ENCODE results near the gene PIEZO2.

GRCh38 chr18:10939822-10940221, 209.5 kb downstream of the PIEZO2 start:
- TF ChIP-seq CTCF (IDR thresholded peaks at IDR 0.05; ENCODE audit: poor library complexity) (no peak), EZH2 (IDR thresholded peaks at IDR 0.05; ENCODE audit: borderline replicate concordance) (no peak)

Measured in hepatocyte (in vitro differentiated cells).